Effector CD8-positive, alpha-beta T cell (primary cell): ENCODE measurements around the gene RPL4.

Experiments used
- DNase-seq: peaks from one replicate; lab custom pipeline; 2025; lab: John Stamatoyannopoulos, UW

RPL4 gene

GRCh38 chr15:66456211-66456610 is 48.4 kb downstream of the RPL4 start:
- no peak for DNase-seq

GRCh38 chr15:66454143-66454542 is 50.5 kb downstream of the RPL4 start:
- DNase-seq: no peak

- DNase-seq: no peak
Observed at GRCh38 chr15:66452971-66453580, 51.6 kb downstream of the RPL4 start.

GRCh38 chr15:66452420-66452819 is 52.2 kb downstream of the RPL4 start:
- no peak for DNase-seq
